Heart right ventricle (tissue), 16 donors: ENCODE data around the gene LARP1B. TPM values are rescaled to one million over a fixed set of nuclear protein-coding genes. Genes with fewer than 3 reads are reported as not detected.
"Not testable (repeated sequence)": the region's sequence is repeated elsewhere in the genome, so short reads cannot be mapped to it uniquely, and the experiment has no call there.

Experiments used
- ATAC-seq, 8 donors: fragments of 200-7000 bp; cut with Tn5 transposase; one replicate each; pipeline ENCODE4 v1.9.1; 2020; ENCODE audit warnings: mild to moderate bottlenecking in 8 of 8, moderate library complexity in 8 of 8, moderate number of reproducible peaks in 1 of 8
- DNase-seq, 2 donors: peaks; one replicate each; pipeline ENCODE4 v3.0.0-alpha.2; 2020
- H3K27ac ChIP-seq, 10 donors: fragments of 200-600 bp; sonication (generic) in 2 of 10; one replicate each; pipeline versions ENCODE4 v1.5.0 to v1.8.0; 2020 to 2022; ENCODE audit warnings: mild to moderate bottlenecking in 3 of 10
- H3K27me3 ChIP-seq, 7 donors: fragments of 200-600 bp; one replicate each; pipeline ENCODE4 v1.8.0; 2021 to 2022; ENCODE audit warnings: mild to moderate bottlenecking in 2 of 7
- H3K36me3 ChIP-seq, 9 donors: fragments of 200-600 bp; sonication (generic) in 1 of 9; one replicate each; pipeline versions ENCODE4 v1.5.0 to v1.8.0; 2020 to 2022; ENCODE audit warnings: mild to moderate bottlenecking in 2 of 9
- H3K4me1 ChIP-seq, 9 donors: fragments of 200-600 bp; sonication (generic) in 1 of 9; one replicate each; pipeline versions ENCODE4 v1.5.0 to v1.8.0; 2020 to 2022; ENCODE audit warnings: mild to moderate bottlenecking in 4 of 9
- H3K4me3 ChIP-seq, 10 donors: fragments of 200-600 bp; sonication (generic) in 2 of 10; one replicate each; pipeline versions ENCODE4 v1.5.0 to v1.8.0; 2020 to 2022; ENCODE audit warnings: mild to moderate bottlenecking in 7 of 10, moderate library complexity in 2 of 10
- H3K9me3 ChIP-seq, 11 donors: fragments of 200-600 bp in 10 of 11; sonication (generic) in 2 of 11; one replicate each; pipeline versions ENCODE4 v1.5.0 to v1.8.0; 2013 to 2022; ENCODE audit warnings: mild to moderate bottlenecking in 2 of 11, control low read depth in 1 of 11, moderate library complexity in 1 of 11
- WGBS, 2 donors: extraction: QIAGEN DNeasy Blood & Tissue Kit; methylation state at CpG; one replicate each; pipeline ENCODE4 v1.1.7; 2013; ENCODE audit warnings: inconsistent platforms in 1 of 2; 5-methylcytosine and 5-hydroxymethylcytosine counted together
- intact Hi-C, 10 donors: fragments of 100-400 bp; cut with DNase I; formaldehyde crosslinking; loops; one replicate each; pipeline versions ENCODE4 v1.11.1 to v1.14.2; 2022
- polyA plus RNA-seq, 2 donors: library from polyadenylated mRNA; stranded (reverse); fragments of 200-250 nt; gene quantifications; one replicate each; pipeline ENCODE4 v1.2.3, GENCODE V29; 2013
- total RNA-seq, 10 donors: library from RNA; stranded (reverse); fragmentation: NEBNext Ultra II Directional in 3 of 10; extraction: Animal tissue kit (Norgen Biotek cat#: 25700) in 3 of 10; gene quantifications; one replicate each; pipeline versions ENCODE4 v1.2.1 to v1.2.4, GENCODE V29; 2021 to 2023
- TF ChIP-seq, protein P1 (sequence below), 9 donors: fragments of 200-600 bp; sonication (generic) in 2 of 9; IDR thresholded peaks; one replicate each; pipeline versions ENCODE4 v1.5.0 to v1.8.0; 2021 to 2022; ENCODE audit warnings: antibody characterized with exemption in 9 of 9, mild to moderate bottlenecking in 5 of 9, moderate library complexity in 1 of 9
- donor health status: Arrhythmogenic right ventricular cardiomyopathy.
- donor health status: ischemic (EF 13 %, LVEDD 7.1; RV severe dilation, severe dysfunction).
- donor health status: healthy with polysubstance abuse.
- donor health status: DM: no; HTN: yes; CAD: no.
- donor health status: DM: no; HTN: no; CAD: no.
- donor health status: ischemic (EF 25% LVEDD 6.9; RV normal size, moderate dysfunction).
- donor health status: ischemic (EF 25% LVEDD 5.7; RV mildly dilated, moderate dysfunction).
- donor health status: healthy.
- donor health status: DM: yes; HTN: yes; CAD: no.
- donor health status: Ischemic cardiomyopathy.
- donor health status: ischemic (EF 35%, LVEDD 5.7; RV mildly dilated, moderate dysfunction).
- donor health status: nonischemic (EF 11% LVEDD 7.7; RV severe dilation, severe dysfunction).
- donor health status: DM: yes; HTN: yes; CAD: no.
- donor health status: PGD.
- donor health status: ischemic (EF 29% LVEDD 5.4; RV normal size, mild dysfunction).
- donor health status: nonischemic (EF 23%, LVEDD 6.1; RV moderate dilation, normal function).

Gene LARP1B
- total and polyA plus RNA-seq, 12 donors = 14.5 to 20.3 (median 18.9) TPM

- ATAC-seq = no peak
- intact Hi-C loops = loop anchor here in 1 of 10 donors (1.0 kb wide), 1 partner anchor 9 kb away; no protein-coding TSS in a partner anchor
- H3K27ac ChIP-seq = no peak overlapping the region
- H3K4me3 ChIP-seq = no peak overlapping the region
- TF ChIP-seq, protein P1, sequence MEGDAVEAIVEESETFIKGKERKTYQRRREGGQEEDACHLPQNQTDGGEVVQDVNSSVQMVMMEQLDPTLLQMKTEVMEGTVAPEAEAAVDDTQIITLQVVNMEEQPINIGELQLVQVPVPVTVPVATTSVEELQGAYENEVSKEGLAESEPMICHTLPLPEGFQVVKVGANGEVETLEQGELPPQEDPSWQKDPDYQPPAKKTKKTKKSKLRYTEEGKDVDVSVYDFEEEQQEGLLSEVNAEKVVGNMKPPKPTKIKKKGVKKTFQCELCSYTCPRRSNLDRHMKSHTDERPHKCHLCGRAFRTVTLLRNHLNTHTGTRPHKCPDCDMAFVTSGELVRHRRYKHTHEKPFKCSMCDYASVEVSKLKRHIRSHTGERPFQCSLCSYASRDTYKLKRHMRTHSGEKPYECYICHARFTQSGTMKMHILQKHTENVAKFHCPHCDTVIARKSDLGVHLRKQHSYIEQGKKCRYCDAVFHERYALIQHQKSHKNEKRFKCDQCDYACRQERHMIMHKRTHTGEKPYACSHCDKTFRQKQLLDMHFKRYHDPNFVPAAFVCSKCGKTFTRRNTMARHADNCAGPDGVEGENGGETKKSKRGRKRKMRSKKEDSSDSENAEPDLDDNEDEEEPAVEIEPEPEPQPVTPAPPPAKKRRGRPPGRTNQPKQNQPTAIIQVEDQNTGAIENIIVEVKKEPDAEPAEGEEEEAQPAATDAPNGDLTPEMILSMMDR (IDR thresholded peaks at IDR 0.05) = no peak
- H3K27me3 ChIP-seq = no peaks in the 10 kb centered on the region
- H3K36me3 ChIP-seq = peaks cover 0 to 10% (median 0%) of the 10 kb centered on the region in 9 donors
- DNase-seq = no peak
- H3K9me3 ChIP-seq = peaks cover 0 to 8% (median 0%) of the 10 kb centered on the region in 11 donors
- WGBS, 2 donors = 89 to 90% methylated on average over 2 of the region's 2 CpGs
- H3K4me1 ChIP-seq = no peaks in the 10 kb centered on the region
These were observed 92.7 kb downstream of the LARP1B start for GRCh38 chr4:128153800-128154199.

DNA sequence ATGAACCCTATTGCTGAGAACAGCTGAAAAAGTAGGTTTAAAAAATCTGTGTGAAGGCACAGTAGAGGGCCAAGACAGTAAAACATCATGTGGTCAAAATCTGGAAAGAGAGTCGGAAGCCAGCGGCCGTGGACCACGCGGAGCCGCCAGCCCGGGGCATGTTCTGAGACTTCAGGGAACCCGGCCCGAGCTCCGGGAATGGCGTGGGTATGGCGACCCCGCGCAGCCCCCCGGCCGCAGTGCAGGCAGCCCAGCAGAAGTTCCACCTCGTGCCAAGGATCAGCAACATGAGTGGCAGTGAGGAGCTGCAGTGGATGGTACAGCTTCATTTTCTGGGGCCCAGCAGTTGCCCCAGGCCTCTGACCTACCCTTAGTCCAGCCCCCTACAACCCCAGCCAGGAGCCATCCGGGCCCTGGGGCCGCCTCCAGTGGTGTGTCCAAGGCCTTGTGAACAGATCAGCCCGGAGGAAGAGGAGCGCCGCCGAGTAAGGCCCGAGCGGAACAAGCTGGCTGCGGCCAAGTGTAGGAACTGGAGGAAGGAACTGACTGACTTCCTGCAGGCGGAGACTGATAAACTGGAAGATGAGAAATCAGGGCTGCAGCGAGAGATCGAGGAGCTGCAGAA lies 94.2 kb downstream of the LARP1B start:
- H3K36me3 ChIP-seq = peaks cover 0 to 10% (median 0%) of the 10 kb centered on the region in 9 donors
- peak overlapping the region in 4 of 10 donors; percentile 17 to 68 (median 38) for H3K27ac ChIP-seq
- peak; percentile 53 to 58 for DNase-seq
- H3K4me3 ChIP-seq = no peak overlapping the region
- peak; percentile 62 to 96 (median 92) for ATAC-seq
- H3K4me1 ChIP-seq = no peaks in the 10 kb centered on the region
- 83 to 94% methylated on average over 29 of the region's 29 CpGs for WGBS, 2 donors
- intact Hi-C loops = no loop called here
- H3K9me3 ChIP-seq = peaks cover 0 to 8% (median 0%) of the 10 kb centered on the region in 11 donors
- TF ChIP-seq, protein P1 (IDR thresholded peaks at IDR 0.05) = no peak
- no peaks in the 10 kb centered on the region for H3K27me3 ChIP-seq

GRCh38 chr4:128155874-128156456 lies 94.9 kb downstream of the LARP1B start:
- H3K4me1 ChIP-seq = peaks cover 0 to 6% (median 0%) of the 10 kb centered on the region in 9 donors
- ATAC-seq (peak in 4 of 8 donors; percentile 9 to 41 (median 22)), DNase-seq (no peak)
- peaks cover 0 to 8% (median 0%) of the 10 kb centered on the region in 11 donors for H3K9me3 ChIP-seq
- TF ChIP-seq, protein P1 (IDR thresholded peaks at IDR 0.05) = no peak
- H3K4me3 ChIP-seq = no peak overlapping the region
- H3K36me3 ChIP-seq = peaks cover 0 to 10% (median 0%) of the 10 kb centered on the region in 9 donors
- intact Hi-C loops = no loop called here
- H3K27me3 ChIP-seq = no peaks in the 10 kb centered on the region
- H3K27ac ChIP-seq = peak overlapping the region in 2 of 10 donors; percentile 50 to 68
- 90 to 98% methylated on average over 8 to 10 of the region's 10 CpGs for WGBS, 2 donors

DNA sequence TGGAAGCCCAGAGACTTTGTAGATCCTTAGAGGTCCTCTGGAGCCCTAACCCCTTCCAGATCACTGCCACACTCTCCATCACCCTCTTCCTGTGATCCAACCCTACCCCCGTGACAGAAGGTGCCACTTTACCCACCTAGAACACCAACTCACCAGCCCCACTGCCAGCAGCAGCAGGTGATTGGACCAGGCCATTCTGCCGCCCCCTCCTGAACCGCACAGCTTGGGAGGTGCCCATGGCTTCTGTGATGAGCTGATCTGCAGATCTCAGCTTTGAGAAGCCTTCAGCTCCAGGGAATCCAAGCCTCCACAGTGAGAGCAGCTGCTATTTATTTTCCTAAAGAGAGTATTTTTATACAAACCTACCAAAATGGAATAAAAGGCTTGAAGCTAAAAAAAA lies 95.4 kb downstream of the LARP1B start:
- H3K27ac ChIP-seq, intact Hi-C loops, H3K27me3 ChIP-seq, H3K9me3 ChIP-seq, H3K4me1 ChIP-seq, ATAC-seq, H3K36me3 ChIP-seq, H3K4me3 ChIP-seq, DNase-seq: not testable (repeated sequence)
- WGBS, 2 donors = 98 to 99% methylated on average over 3 of the region's 3 CpGs

DNA sequence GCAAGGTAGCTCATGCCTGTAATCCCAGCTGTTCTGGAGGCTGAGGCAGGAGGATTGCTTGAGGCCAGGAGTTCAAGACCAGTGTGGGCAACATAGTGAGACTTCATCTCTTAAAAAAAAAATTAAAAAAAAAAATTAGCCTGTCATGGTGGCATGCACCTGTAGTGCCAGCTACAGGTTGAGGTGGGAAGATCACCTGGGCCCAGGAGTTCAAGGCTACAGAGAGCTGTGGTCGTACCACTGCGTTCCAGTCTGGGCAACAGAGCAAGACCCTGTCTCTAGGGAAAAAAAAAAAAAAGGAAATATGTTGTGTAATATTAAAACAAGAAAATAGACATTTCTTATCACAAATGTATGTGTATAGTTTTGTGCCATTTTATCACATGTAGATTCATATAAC lies 97.8 kb downstream of the LARP1B start:
- 85 to 97% methylated on average over 2 of the region's 2 CpGs for WGBS, 2 donors

More for the DNA sequence above, 97.8 kb downstream of the LARP1B start:
- intact Hi-C loops = no loop called here
- Histone ChIP-seq H3K4me3 (no peak overlapping the region), H3K27ac (no peak overlapping the region), H3K9me3 (peaks cover 0 to 8% (median 0%) of the 10 kb centered on the region in 11 donors), H3K27me3 (no peaks in the 10 kb centered on the region), H3K36me3 (peaks cover 0 to 10% (median 0%) of the 10 kb centered on the region in 9 donors), H3K4me1 (peaks cover 0 to 11% (median 6%) of the 10 kb centered on the region in 9 donors)
- TF ChIP-seq, protein P1 (IDR thresholded peaks at IDR 0.05) = no peak
- DNase-seq = no peak
- ATAC-seq = no peak
